GM12891 (cell line): ENCODE measurements around the gene RPS16.

ENCODE experiments used
- POLR2AphosphoS5 ChIP-seq: IDR thresholded peaks from 2 replicates; pipeline ENCODE4 v1.6.1; 2011; ENCODE audit warnings: low read depth, low read length, control low read depth
- SPI1 ChIP-seq: IDR thresholded peaks from 2 replicates; pipeline ENCODE4 v1.6.1; 2011; ENCODE audit warnings: low read depth, low read length, control low read depth

DNA sequence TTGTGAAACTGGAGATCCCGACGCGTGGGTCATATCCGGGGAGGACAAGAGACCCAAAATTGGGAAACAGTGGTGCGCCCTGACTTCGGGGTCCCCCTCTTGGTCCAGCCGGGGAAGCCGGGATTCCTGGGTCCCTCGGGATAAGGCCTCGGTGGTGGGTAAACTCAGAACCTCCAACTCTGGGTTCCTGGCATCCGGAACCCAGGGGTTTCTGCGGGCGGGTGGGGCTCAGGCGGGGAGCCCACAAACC, 28.4 kb downstream of the RPS16 start:
- no peak for TF ChIP-seq SPI1
- TF ChIP-seq POLR2AphosphoS5 = no peak
